B cell (primary cell): ENCODE data around the gene NME5. TPM values are rescaled to one million over a fixed set of nuclear protein-coding genes. Genes with fewer than 3 reads are reported as not detected.

Experiments used
- ATAC-seq: fragments of 200-7000 bp; cut with Tn5 transposase; one replicate; pipeline ENCODE4 v1.10.0; 2021; ENCODE audit warnings: low read depth, mild to moderate bottlenecking, moderate number of reproducible peaks, moderate library complexity
- CTCF ChIA-PET: fragments of 350-600 bp; sonication (Branson Sonifier 250); formaldehyde crosslinking; loops from one replicate; lab custom pipeline; 2021; ENCODE audit warnings: antibody characterized with exemption, inconsistent platforms; lab: Charles Lee
- POLR2A ChIA-PET: fragments of 350-600 bp; sonication (Branson Sonifier 250); formaldehyde crosslinking; loops from one replicate; lab custom pipeline; 2021; ENCODE audit warnings: antibody characterized with exemption; lab: Charles Lee
- DNase-seq: peaks from one replicate; pipeline ENCODE4 v3.0.0; 2013
- H2AFZ ChIP-seq: 2 replicates; pipeline ENCODE4 v1.6.1; 2012; ENCODE audit warnings: mild to moderate bottlenecking, low read depth, low read length; ENCODE audit not compliant: insufficient read depth, poor library complexity, severe bottlenecking
- H3K27ac ChIP-seq, 2 donors: 1 replicate in 1 of 2; 2 replicates in 1 of 2; pipeline ENCODE4 v1.5.1; 2012 to 2013; ENCODE audit warnings: low read length in 2 of 2, mild to moderate bottlenecking in 2 of 2, moderate library complexity in 1 of 2
- H3K27me3 ChIP-seq, 4 experiments: fragments of 200-600 bp in 1 of 4; sonication (generic) in 1 of 4; replicated peaks in 1 of 4; 1 replicate in 2 of 4; 2 replicates in 2 of 4; pipeline versions ENCODE4 v1.6.1 to v1.7.0; 2013 to 2016; ENCODE audit warnings: low read length in 3 of 4, mild to moderate bottlenecking in 2 of 4, mixed read lengths in 1 of 4, moderate library complexity in 1 of 4; ENCODE audit not compliant: insufficient read depth in 4 of 4, control insufficient read depth in 3 of 4; ENCODE audit errors: control extremely low read depth in 1 of 4
- H3K36me3 ChIP-seq, 2 experiments: replicated peaks in 1 of 2; 1 replicate in 1 of 2; 2 replicates in 1 of 2; pipeline versions ENCODE4 v1.6.1 to v1.7.1; 2013; ENCODE audit warnings: low read length in 1 of 2; ENCODE audit not compliant: insufficient read depth in 2 of 2, control insufficient read depth in 1 of 2; ENCODE audit errors: control extremely low read depth in 1 of 2, extremely low read depth in 1 of 2
- H3K4me1 ChIP-seq, 2 donors: fragments of 200-600 bp in 1 of 2; sonication (generic) in 1 of 2; 1 replicate in 1 of 2; 2 replicates in 1 of 2; pipeline versions ENCODE4 v1.5.1 to v1.6.1; 2013 to 2017; ENCODE audit warnings: low read length in 2 of 2; ENCODE audit not compliant: control insufficient read depth in 2 of 2, insufficient read depth in 2 of 2
- H3K4me2 ChIP-seq: replicated peaks from 2 replicates; pipeline ENCODE3; 2012; ENCODE audit warnings: mild to moderate bottlenecking, low read depth, low read length; ENCODE audit not compliant: poor library complexity, severe bottlenecking
- H3K4me3 ChIP-seq, 5 experiments: fragments of 200-600 bp in 1 of 5; sonication (generic) in 1 of 5; 1 replicate in 3 of 5; 2 replicates in 2 of 5; pipeline versions ENCODE4 v1.5.1 to v1.7.0; 2011 to 2016; ENCODE audit warnings: low read length in 4 of 5, mild to moderate bottlenecking in 4 of 5, low read depth in 2 of 5, control low read depth in 1 of 5, moderate library complexity in 1 of 5; ENCODE audit not compliant: insufficient read depth in 1 of 5; ENCODE audit errors: control extremely low read depth in 1 of 5, extremely low read depth in 1 of 5
- H3K79me2 ChIP-seq: fragments of 200-600 bp; sonication (generic); one replicate; pipeline ENCODE4 v1.6.0; 2016; ENCODE audit warnings: low read length; ENCODE audit not compliant: control insufficient read depth, insufficient read depth
- H3K9ac ChIP-seq: fragments of 200-600 bp; sonication (generic); 2 replicates; pipeline ENCODE4 v1.6.1; 2017; ENCODE audit warnings: mild to moderate bottlenecking, low read length, moderate library complexity
- H3K9me3 ChIP-seq, 3 donors: one replicate each; pipeline versions ENCODE4 v1.6.1 to v1.7.1; 2013; ENCODE audit warnings: low read length in 2 of 3; ENCODE audit not compliant: control insufficient read depth in 2 of 3, insufficient read depth in 1 of 3; ENCODE audit errors: control extremely low read depth in 1 of 3
- H4K20me1 ChIP-seq: 2 replicates; pipeline ENCODE4 v1.6.0; 2012; ENCODE audit warnings: mild to moderate bottlenecking, low read length; ENCODE audit not compliant: insufficient read depth, control insufficient read depth, poor library complexity, severe bottlenecking
- H3K27ac Mint-ChIP-seq: one replicate; pipeline ENCODE4 v1.8.0; 2021; ENCODE audit warnings: mixed read lengths
- H3K27me3 Mint-ChIP-seq: one replicate; pipeline ENCODE4 v1.8.0; 2021; ENCODE audit warnings: mixed read lengths
- H3K4me1 Mint-ChIP-seq: one replicate; pipeline ENCODE4 v1.8.0; 2021; ENCODE audit warnings: mixed read lengths
- H3K4me3 Mint-ChIP-seq: one replicate; pipeline ENCODE4 v1.8.0; 2021; ENCODE audit warnings: mixed read lengths
- H3K9me3 Mint-ChIP-seq: one replicate; pipeline ENCODE4 v1.8.0; 2022; ENCODE audit warnings: mixed read lengths; ENCODE audit not compliant: insufficient read depth
- CTCF ChIP-seq: fragments of 200-600 bp; IDR thresholded peaks from one replicate; pipeline ENCODE4 v1.8.0; 2022; ENCODE audit warnings: antibody characterized with exemption, mild to moderate bottlenecking
- EZH2 ChIP-seq: IDR thresholded peaks from 2 replicates; pipeline ENCODE4 v1.6.1; 2012; ENCODE audit warnings: borderline replicate concordance, low read depth, mild to moderate bottlenecking, moderate library complexity, low read length; ENCODE audit not compliant: insufficient read depth, poor library complexity, severe bottlenecking
- WGBS: methylation state at CpG from one replicate; pipeline ENCODE4 v1.1.5; 2013; ENCODE audit warnings: missing lambda C conversion rate; ENCODE audit not compliant: insufficient coverage; 5-methylcytosine and 5-hydroxymethylcytosine counted together
- intact Hi-C: fragments of 100-400 bp; cut with micrococcal nuclease; formaldehyde crosslinking; loops from one replicate; pipeline ENCODE4 v1.10.0; 2022
- polyA plus RNA-seq: library from polyadenylated mRNA; depleted of rRNA; stranded (reverse); fragments of >200 nt; gene quantifications from 2 replicates; pipeline ENCODE4 v1.2.3, GENCODE V29; 2012
- total RNA-seq, 2 donors: library from RNA; stranded (reverse); fragments of 120-200 nt in 1 of 2; gene quantifications; 1 replicate in 1 of 2; 2 replicates in 1 of 2; pipeline versions ENCODE4 v1.2.3 to v1.2.4, GENCODE V29; 2013 to 2022

NME5 gene
- total and polyA plus RNA-seq, 2 donors (not counting 1 experiment from before 2014, with no cell fraction given) = not detected

GRCh38 chr5:138182808-138183207, 43.6 kb upstream of the NME5 start:
- no peak for ATAC-seq
- DNase-seq = no peak
- Mint-ChIP-seq H3K27me3 (no peaks in the 10 kb centered on the region), H3K27ac (no peak overlapping the region), H3K9me3 (no peaks in the 10 kb centered on the region), H3K4me1 (peaks cover 6% of the 10 kb centered on the region), H3K4me3 (no peak overlapping the region)
- TF ChIP-seq EZH2 (no peak), CTCF (no peak)
- H3K4me3 ChIP-seq = no peak overlapping the region
- CTCF ChIA-PET = no interaction called here
- intact Hi-C loops = no loop called here
- peaks cover 0 to 21% of the 10 kb centered on the region in 2 experiments for H3K36me3 ChIP-seq
- no peak overlapping the region for H2AFZ ChIP-seq
- peaks cover 6% of the 10 kb centered on the region for H3K79me2 ChIP-seq
- no peaks in the 10 kb centered on the region for H3K9me3 ChIP-seq
- H4K20me1 ChIP-seq = no peaks in the 10 kb centered on the region
- no peak overlapping the region for H3K4me2 ChIP-seq
- peaks cover 6 to 11% of the 10 kb centered on the region in 2 donors for H3K4me1 ChIP-seq
- no peak overlapping the region for H3K9ac ChIP-seq
- H3K27ac ChIP-seq = no peak overlapping the region
- POLR2A ChIA-PET = no interaction called here
- 96% methylated on average over 6 of the region's 6 CpGs for WGBS
- H3K27me3 ChIP-seq = no peaks in the 10 kb centered on the region

- POLR2A ChIA-PET = no interaction called here
- Histone ChIP-seq H3K4me1 (peaks cover 11 to 18% of the 10 kb centered on the region in 2 donors), H3K4me2 (no peak overlapping the region), H3K9ac (no peak overlapping the region), H3K79me2 (peaks cover 21% of the 10 kb centered on the region), H3K27me3 (no peaks in the 10 kb centered on the region), H3K36me3 (peaks cover 0 to 4% of the 10 kb centered on the region in 2 experiments), H3K9me3 (no peaks in the 10 kb centered on the region), H3K4me3 (no peak overlapping the region), H3K27ac (no peak overlapping the region), H2AFZ (no peak overlapping the region), H4K20me1 (no peaks in the 10 kb centered on the region)
- no peak overlapping the region for H3K4me3 Mint-ChIP-seq
- H3K9me3 Mint-ChIP-seq = no peaks in the 10 kb centered on the region
- H3K4me1 Mint-ChIP-seq = peaks cover 7% of the 10 kb centered on the region
- H3K27me3 Mint-ChIP-seq = no peaks in the 10 kb centered on the region
- ATAC-seq = no peak
- intact Hi-C loops = loop anchor here (1.0 kb wide), 1 partner anchor 367 kb away; no protein-coding TSS in a partner anchor
- CTCF ChIA-PET = interaction anchor here (0.9 to 2.6 kb wide), 4 partner anchors 56 to 323 kb away, joined by 3 to 9 read pairs (median 4); no protein-coding TSS in a partner anchor
- no peak for DNase-seq
- TF ChIP-seq CTCF = no peak
- TF ChIP-seq EZH2 = no peak
- WGBS = 100% methylated on average over 1 of the region's 5 CpGs
- no peak overlapping the region for H3K27ac Mint-ChIP-seq
Observed at GRCh38 chr5:138180841-138181240, 41.6 kb upstream of the NME5 start.
